HG03064 (cell line): ENCODE measurements around the gene RPTOR.
"Not testable (repeated sequence)": the region's sequence is repeated elsewhere in the genome, so short reads cannot be mapped to it uniquely, and the experiment has no call there.

ENCODE experiments used
- ATAC-seq: cut with Tn5 transposase; IDR thresholded peaks from one replicate; pipeline ENCODE4 v1.9.1; 2021; ENCODE audit warnings: low read depth; ENCODE audit not compliant: unreplicated experiment

RPTOR gene

GRCh38 chr17:80612997-80613731 is 68.5 kb downstream of the RPTOR start:
- no peak for ATAC-seq

- no peak for ATAC-seq
Measured at GRCh38 chr17:80613732-80614071, 69.1 kb downstream of the RPTOR start.

- no peak for ATAC-seq
Measured at GRCh38 chr17:80614332-80615047, 69.9 kb downstream of the RPTOR start.

- no peak for ATAC-seq
Measured at GRCh38 chr17:80615376-80615775, 70.7 kb downstream of the RPTOR start.

GRCh38 chr17:80616705-80617104 is 72.1 kb downstream of the RPTOR start:
- ATAC-seq = no peak

- ATAC-seq = no peak
Measured at GRCh38 chr17:80618304-80618703, 73.7 kb downstream of the RPTOR start.

- no peak for ATAC-seq
Measured at GRCh38 chr17:80619535-80620235, 75.0 kb downstream of the RPTOR start.

GRCh38 chr17:80621335-80621996 is 76.8 kb downstream of the RPTOR start:
- ATAC-seq = no peak

GRCh38 chr17:80621997-80622357 is 77.3 kb downstream of the RPTOR start:
- ATAC-seq = no peak

GRCh38 chr17:80624864-80625263 is 80.2 kb downstream of the RPTOR start:
- ATAC-seq = no peak

- ATAC-seq = no peak
Measured at GRCh38 chr17:80625627-80626026, 81.0 kb downstream of the RPTOR start.

GRCh38 chr17:80628881-80629280 is 84.2 kb downstream of the RPTOR start:
- not testable (repeated sequence) for ATAC-seq

GRCh38 chr17:80629298-80630028 is 84.8 kb downstream of the RPTOR start:
- no peak for ATAC-seq

GRCh38 chr17:80630560-80631120 is 86.0 kb downstream of the RPTOR start:
- no peak for ATAC-seq

- ATAC-seq = no peak
Measured at GRCh38 chr17:80631142-80632045, 86.8 kb downstream of the RPTOR start.

GRCh38 chr17:80632046-80632581 is 87.5 kb downstream of the RPTOR start:
- no peak for ATAC-seq

GRCh38 chr17:80633207-80633606 is 88.6 kb downstream of the RPTOR start:
- no peak for ATAC-seq

- no peak for ATAC-seq
Measured at GRCh38 chr17:80633994-80634566, 89.4 kb downstream of the RPTOR start.
